Testis (tissue), 2 donors: ENCODE results near the gene GZMB.

ENCODE experiments used
- POLR2A ChIP-seq: fragments of 450-650 bp; IDR thresholded peaks from one replicate; pipeline ENCODE4 v1.6.1; 2017; ENCODE audit warnings: antibody characterized with exemption, mild to moderate bottlenecking, moderate library complexity
- TF ChIP-seq, protein P1 (sequence below), 3 experiments: fragments of 450-650 bp in 2 of 3; fragments of 200-600 bp in 1 of 3; sonication (generic) in 1 of 3; IDR thresholded peaks; one replicate each; pipeline ENCODE4 v1.5.1; 2016 to 2019; ENCODE audit warnings: antibody characterized with exemption in 3 of 3, mild to moderate bottlenecking in 2 of 3, moderate library complexity in 1 of 3

DNA sequence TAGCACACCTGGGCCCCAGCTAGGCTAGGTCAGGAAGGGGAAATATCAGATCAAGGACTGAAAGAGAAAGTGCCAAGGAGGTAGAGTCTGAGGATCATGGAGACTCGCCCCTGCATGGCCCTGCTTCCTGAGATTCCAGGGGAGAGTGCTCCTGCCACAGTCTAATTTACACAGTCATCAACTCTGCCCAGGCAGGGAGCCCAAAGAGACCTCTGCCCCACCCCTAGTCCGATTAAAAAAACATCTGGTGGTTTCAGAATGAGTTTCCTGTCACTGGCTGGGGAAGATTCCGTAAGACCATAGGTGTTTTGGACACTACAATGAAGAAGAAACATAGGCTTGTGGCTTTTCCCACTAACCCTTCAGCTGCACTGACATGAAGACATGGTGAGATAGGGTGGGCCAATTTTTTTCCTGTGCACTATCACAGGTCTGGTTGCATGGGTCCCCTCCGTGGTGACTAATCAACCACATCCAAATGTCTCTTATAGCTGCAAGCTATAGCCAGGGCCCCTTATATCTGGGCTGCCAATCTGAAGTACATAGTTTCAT, 31.5 kb upstream of the GZMB start:
- TF ChIP-seq, protein P1, sequence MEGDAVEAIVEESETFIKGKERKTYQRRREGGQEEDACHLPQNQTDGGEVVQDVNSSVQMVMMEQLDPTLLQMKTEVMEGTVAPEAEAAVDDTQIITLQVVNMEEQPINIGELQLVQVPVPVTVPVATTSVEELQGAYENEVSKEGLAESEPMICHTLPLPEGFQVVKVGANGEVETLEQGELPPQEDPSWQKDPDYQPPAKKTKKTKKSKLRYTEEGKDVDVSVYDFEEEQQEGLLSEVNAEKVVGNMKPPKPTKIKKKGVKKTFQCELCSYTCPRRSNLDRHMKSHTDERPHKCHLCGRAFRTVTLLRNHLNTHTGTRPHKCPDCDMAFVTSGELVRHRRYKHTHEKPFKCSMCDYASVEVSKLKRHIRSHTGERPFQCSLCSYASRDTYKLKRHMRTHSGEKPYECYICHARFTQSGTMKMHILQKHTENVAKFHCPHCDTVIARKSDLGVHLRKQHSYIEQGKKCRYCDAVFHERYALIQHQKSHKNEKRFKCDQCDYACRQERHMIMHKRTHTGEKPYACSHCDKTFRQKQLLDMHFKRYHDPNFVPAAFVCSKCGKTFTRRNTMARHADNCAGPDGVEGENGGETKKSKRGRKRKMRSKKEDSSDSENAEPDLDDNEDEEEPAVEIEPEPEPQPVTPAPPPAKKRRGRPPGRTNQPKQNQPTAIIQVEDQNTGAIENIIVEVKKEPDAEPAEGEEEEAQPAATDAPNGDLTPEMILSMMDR (IDR thresholded peaks at IDR 0.05), result no peak
- TF ChIP-seq POLR2A, result no peak
